ENCODE data around the gene IL19. TPM values are rescaled to one million over a fixed set of nuclear protein-coding genes. Genes with fewer than 3 reads are reported as not detected.

IL19 gene
- not detected for total RNA-seq

GRCh38 chr1:206770531-206771337, at the start of gene IL19:
TSS of gene IL19 (plus strand) at chr1:206770773. CDS start at chr1:206836663, 65,890 bp downstream.
- DNase-seq = no peak

- no peak for DNase-seq
Measured at GRCh38 chr1:206721454-206721853, 49.1 kb upstream of the IL19 start.

- DNase-seq = peak; percentile 74
Measured at GRCh38 chr1:206722751-206723461, 47.7 kb upstream of the IL19 start.

DNA sequence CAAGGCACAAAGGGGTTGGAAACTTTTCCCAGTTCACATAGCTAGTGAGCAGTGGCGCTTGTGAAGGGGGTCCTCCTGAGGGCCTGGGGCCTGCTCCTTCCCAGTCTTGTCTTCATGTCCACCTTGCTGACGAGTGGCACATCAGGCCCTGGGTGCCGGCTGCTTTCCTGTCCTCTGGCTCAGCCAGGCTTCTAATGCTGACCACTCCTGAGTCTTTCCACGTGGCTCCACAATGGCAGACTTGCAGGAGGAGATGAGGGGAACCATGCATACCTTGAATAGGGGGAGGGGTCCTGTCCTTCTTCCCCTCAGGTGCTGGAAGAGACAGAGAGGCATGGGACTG, 47.1 kb upstream of the IL19 start:
- no peak for DNase-seq

GRCh38 chr1:206723805-206724472, 46.6 kb upstream of the IL19 start:
- DNase-seq = peak; percentile 65

DNA sequence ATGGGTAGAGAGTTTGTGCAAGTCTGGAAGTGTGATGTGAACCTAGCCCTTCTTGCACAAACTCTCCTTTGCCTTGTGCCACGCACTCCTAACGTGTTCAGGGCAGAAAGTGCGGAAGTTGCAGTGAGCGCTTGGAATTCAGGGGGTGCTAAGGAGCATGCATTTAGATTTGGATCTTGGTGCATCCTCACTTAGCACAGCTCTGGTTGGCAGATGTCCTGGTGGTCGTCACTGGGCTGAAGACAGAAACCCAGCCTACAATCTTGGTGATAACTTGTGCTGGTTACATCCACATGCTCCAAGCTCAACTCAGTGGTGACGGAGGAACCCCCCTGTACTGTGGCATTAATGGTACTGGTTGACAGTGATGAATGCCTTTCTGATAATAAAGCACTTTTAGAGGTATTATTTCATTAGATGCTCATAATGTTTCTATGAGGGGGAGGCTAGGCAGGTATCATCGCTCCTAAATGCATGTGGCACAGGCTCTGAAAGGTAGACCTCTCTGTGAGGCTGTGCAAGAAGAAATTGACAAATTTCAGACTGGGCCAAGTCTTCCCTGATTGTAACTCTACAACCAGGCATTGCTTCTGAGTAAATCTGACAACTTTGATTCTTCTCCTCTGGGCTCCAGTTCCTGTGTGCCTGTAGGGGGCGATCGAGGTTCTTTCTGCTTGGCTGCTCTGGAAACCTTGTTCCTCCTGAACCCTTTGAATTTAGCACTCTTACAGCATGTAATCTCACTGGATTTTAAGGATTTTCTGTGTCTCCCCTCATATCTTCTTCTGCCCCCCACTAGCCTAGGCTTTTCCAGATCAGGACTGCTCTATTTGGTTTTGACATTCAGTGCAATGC, 45.2 kb upstream of the IL19 start:
- peak; percentile 39 for DNase-seq

DNA sequence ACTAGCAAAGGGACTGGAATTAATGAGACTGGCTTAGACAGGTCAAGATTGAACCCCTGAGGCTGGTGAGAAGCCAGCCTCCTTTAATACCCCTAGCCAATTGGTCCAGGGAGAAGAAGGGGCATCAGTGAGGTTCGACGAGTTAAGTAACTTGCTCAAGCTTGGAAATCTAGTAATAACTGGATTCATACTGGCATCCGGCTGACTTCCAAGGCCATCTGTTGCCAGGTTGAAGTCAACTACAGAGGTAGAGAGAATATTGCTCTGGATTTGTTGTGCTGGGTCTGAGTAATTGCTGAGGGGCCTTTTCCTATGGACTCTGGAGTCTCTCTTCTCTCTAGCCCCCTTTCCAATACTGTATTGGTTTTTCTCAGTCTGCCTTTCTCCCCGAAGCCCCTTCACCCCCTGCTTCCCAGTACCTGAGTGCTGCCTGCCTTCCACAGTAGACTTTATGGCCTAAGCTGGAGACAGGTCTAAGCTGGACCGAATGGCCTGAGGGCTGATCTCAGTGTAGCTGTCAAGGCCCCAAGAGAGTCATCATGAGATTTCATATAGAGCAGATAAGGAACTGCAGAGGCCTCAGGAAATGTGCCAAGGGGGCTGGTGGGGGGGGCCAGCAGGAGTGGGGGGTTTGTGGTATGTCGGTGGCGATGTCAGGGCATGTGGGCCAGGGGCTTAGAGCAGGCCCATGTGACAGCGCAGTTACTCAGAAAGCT, 42.4 kb upstream of the IL19 start:
- DNase-seq = no peak

DNA sequence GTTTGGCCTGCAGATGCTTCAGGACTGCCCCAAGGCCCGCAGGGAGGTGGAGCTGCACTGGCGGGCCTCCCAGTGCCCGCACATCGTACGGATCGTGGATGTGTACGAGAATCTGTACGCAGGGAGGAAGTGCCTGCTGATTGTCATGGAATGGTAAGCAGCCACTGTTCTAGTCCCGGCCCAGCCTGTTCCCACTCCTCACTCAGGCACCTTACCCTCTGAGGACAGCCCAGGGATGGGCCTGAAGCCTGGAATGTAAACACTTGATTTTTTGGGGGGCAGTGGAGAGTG, 41.9 kb upstream of the IL19 start:
- DNase-seq = no peak

- DNase-seq = no peak
Measured at GRCh38 chr1:206729050-206729449, 41.5 kb upstream of the IL19 start.

GRCh38 chr1:206729507-206729906, 41.1 kb upstream of the IL19 start:
- DNase-seq = no peak

DNA sequence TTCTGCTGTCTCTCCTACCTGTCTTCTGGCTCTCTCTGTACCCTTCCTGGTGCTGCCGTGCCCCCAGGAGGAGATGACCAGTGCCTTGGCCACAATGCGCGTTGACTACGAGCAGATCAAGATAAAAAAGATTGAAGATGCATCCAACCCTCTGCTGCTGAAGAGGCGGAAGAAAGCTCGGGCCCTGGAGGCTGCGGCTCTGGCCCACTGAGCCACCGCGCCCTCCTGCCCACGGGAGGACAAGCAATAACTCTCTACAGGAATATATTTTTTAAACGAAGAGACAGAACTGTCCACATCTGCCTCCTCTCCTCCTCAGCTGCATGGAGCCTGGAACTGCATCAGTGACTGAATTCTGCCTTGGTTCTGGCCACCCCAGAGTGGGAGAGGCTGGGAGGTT, 38.1 kb upstream of the IL19 start:
- no peak for DNase-seq

- DNase-seq = no peak
Measured at GRCh38 chr1:206732992-206733391, 37.6 kb upstream of the IL19 start.

DNA sequence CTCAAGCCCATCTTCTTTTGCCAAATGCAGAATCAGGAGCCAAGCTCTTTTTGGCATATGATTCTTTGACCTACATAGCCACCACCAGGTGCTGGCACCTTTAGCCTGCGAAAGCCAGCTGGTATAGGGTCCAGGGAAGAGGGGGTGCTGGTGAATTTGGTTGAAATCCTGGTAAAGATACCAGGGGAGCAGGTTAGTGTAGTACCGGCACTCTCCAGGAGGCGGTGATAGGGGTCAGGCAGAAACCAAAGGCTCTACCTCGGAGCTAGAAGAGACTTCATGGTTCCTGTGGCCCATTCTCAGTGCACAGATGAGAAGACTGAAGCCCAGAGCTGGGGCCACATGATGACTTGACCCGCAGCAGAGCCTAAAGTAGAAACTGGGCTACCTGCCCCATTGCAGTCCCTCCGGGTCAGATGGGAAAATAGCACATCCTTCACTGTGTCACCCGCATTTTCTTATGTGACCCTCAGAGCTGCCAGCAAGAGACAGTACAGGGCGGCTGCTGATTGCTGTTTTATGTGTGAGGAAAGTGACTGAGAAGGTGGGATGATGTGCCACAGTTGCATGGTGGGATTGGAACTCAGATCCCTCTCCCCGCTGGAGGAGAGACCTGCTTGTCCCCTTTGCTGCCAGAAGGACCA, 36.0 kb upstream of the IL19 start:
- peak; percentile 31 for DNase-seq

DNA sequence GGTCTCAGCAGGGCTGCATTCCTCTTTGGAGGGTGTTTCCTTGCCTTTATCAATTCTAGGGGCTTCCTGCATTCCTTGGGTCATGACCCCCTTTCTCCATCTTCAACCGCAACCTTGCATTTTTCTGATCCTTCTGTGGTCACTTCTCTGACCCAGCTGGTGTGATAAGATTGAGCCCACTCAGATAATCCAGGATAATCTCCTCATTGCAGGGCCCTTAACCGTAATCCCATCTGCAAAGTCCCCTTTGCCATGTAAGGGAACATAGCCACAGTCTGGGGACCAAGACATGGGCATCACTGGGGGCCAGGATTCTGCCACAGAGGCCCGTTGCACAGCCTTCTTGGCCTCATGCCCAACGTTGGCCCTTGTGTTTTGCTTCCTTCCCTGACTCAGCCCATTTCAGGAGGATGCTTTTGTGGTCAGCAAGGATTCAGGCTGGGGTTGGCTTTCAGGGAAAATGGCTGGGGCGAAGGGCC, 35.0 kb upstream of the IL19 start:
- DNase-seq = no peak

DNA sequence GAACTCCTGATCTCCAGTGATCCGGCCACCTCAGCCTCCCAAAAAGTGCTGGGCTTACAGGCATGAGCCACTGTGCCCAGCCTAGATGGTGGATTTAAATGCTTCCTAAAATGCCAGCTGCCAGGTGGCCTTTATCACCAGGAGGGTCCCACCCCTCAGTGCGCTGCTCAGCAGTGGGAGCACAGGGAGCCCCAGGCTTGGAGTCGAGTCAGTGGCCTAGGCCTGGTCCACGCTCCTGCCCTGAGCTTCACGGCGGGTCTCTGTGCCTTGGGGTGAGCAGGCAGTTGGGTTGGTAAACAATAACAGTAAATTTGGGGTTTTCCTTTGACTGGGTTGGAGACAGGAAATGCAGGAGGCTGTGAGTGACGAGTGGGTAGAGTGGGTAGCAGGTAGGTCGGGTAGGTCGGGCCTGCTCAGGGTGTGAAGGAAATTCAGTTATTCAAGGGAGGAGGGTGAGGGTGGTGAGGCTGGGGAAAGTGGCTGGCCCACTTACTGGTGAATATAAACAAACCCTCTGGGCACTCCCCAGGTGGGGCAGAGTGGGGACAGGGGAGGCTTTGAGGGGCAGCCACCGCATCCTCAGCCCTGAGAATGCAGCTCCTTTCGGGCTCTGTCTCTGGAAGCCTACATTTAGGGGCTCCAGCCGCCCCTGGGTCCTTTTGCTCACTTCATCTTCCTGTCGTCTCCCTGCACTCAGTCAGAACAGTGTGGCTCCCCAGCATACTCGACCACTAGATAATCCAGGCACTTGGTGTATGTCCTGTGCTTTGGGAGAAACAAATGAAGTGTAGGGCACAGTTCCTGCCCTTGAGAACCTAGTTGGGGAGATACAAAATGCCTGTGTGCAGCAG, 33.5 kb upstream of the IL19 start:
- DNase-seq = no peak

GRCh38 chr1:206737729-206738201, 32.8 kb upstream of the IL19 start:
- no peak for DNase-seq

DNA sequence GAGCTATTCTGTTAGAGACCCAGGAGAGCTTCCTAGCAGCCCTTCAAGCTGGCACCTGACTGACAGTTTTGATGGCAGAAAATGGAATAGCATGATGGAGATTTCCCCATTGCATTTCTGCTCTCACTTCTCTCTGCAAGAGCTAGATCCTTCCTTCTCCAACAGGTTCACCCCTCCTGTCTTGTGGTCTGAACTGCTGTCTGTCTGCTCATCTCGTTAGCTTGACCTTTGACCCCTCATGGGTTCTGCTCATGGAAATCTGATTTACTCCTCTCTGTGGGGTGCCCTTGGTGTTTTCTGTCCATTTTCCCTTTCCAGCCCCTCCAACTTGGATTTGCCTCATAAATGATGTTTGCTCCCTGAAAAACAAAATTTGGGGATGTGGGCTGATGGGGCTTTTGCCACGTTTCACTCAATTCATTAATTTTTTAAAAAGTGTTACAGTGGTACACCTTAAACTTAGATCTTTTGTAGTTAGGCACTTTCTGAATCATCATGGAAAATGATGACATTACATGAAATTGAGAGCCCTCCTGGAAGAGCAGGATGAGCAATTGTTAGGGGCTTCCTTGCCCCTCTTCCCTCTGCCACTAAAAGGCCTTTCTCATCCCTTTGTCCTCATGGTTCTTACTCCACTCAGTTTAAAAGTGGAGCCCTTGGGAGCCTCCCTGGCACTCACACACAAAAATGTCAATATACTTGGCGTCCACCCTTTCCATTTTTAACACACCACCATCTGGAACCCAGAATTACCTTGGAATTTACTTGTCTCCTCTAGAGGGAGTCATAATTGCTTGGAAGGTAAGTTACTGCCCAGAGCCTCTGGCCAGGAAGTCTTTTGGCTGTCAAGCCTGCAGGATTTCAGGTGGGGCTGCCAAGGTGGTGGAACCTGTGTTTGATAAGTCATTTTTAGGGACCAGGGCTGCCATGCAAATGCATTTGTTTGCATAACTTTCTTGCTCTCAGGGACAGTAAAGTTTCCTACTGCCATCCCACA, 31.9 kb upstream of the IL19 start:
- peak; percentile 31 for DNase-seq

- DNase-seq = peak; percentile 53
Measured at GRCh38 chr1:206739411-206740076, 31.0 kb upstream of the IL19 start.

All from tongue (tissue), 2 donors.